MM.1S (cell line): ENCODE data around the gene IL18BP.
A peak's percentile ranks its signal among the peaks of the same experiment; 100 is the strongest.

Source experiments
- DNase-seq: peaks from one replicate; pipeline ENCODE4 v3.0.0-alpha.2; 2015
- H2AFZ ChIP-seq: fragments of 300-600 bp; sonication (generic); 2 replicates; pipeline ENCODE4 v1.6.0; 2016; ENCODE audit warnings: antibody characterized with exemption, low read length
- H3F3A ChIP-seq: fragments of 300-600 bp; sonication (generic); 2 replicates; pipeline ENCODE4 v1.6.1; 2016; ENCODE audit warnings: mild to moderate bottlenecking, antibody characterized with exemption, low read length, moderate library complexity, mixed read lengths; ENCODE audit not compliant: insufficient read depth
- H3K27ac ChIP-seq: fragments of 300-600 bp; sonication (generic); 2 replicates; pipeline ENCODE4 v1.5.1; 2016; ENCODE audit warnings: mild to moderate bottlenecking, low read length
- H3K27me3 ChIP-seq: fragments of 300-600 bp; sonication (generic); replicated peaks from 2 replicates; pipeline ENCODE4 v1.6.0; 2016; ENCODE audit warnings: low read length; ENCODE audit not compliant: insufficient read depth
- H3K36me3 ChIP-seq: fragments of 300-600 bp; sonication (generic); replicated peaks from 2 replicates; pipeline ENCODE4 v1.6.1; 2016; ENCODE audit warnings: mild to moderate bottlenecking, low read length, mixed read lengths; ENCODE audit not compliant: insufficient read depth
- H3K4me1 ChIP-seq: fragments of 300-600 bp; sonication (generic); 2 replicates; pipeline ENCODE4 v1.6.1; 2016; ENCODE audit warnings: low read length, mixed read lengths
- H3K4me2 ChIP-seq: fragments of 300-600 bp; sonication (generic); 2 replicates; pipeline ENCODE4 v1.6.0; 2016; ENCODE audit warnings: low read depth, low read length
- H3K4me3 ChIP-seq: fragments of 300-600 bp; sonication (generic); 2 replicates; pipeline ENCODE4 v1.5.1; 2016; ENCODE audit warnings: low read length, mixed read lengths
- H3K79me2 ChIP-seq: fragments of 300-600 bp; sonication (generic); 2 replicates; pipeline ENCODE4 v1.6.1; 2016; ENCODE audit warnings: mixed run types, low read length, mixed read lengths
- H3K9ac ChIP-seq: fragments of 300-600 bp; sonication (generic); 2 replicates; pipeline ENCODE4 v1.6.1; 2016; ENCODE audit warnings: low read length, mixed read lengths
- H3K9me2 ChIP-seq: fragments of 300-600 bp; sonication (generic); replicated peaks from 2 replicates; pipeline ENCODE4 v1.6.1; 2016; ENCODE audit warnings: mild to moderate bottlenecking, low read length, mixed read lengths; ENCODE audit not compliant: insufficient read depth
- H3K9me3 ChIP-seq: fragments of 300-600 bp; sonication (generic); replicated peaks from 2 replicates; pipeline ENCODE4 v1.6.1; 2016; ENCODE audit warnings: mild to moderate bottlenecking, low read length, mixed read lengths; ENCODE audit not compliant: insufficient read depth
- H4K20me1 ChIP-seq: fragments of 300-600 bp; sonication (generic); 2 replicates; pipeline ENCODE4 v1.6.1; 2016; ENCODE audit warnings: mild to moderate bottlenecking, low read length, moderate library complexity, mixed read lengths; ENCODE audit not compliant: insufficient read depth
- CTCF ChIP-seq: fragments of 300-600 bp; sonication (generic); IDR thresholded peaks from 2 replicates; pipeline ENCODE4 v1.5.1; 2016; ENCODE audit warnings: antibody characterized with exemption, low read length, mixed read lengths
- EZH2 ChIP-seq: fragments of 300-600 bp; sonication (generic); optimal IDR thresholded peaks from 2 replicates; pipeline ENCODE3; 2017; ENCODE audit warnings: low read depth, mild to moderate bottlenecking, antibody characterized with exemption, low read length, mixed read lengths
- EZH2phosphoT487 ChIP-seq: fragments of 300-600 bp; sonication (generic); IDR thresholded peaks from 2 replicates; pipeline ENCODE4 v1.6.1; 2018; ENCODE audit warnings: antibody characterized with exemption, low read length

The IL18BP gene

GRCh38 chr11:72037554-72038311, 39.0 kb downstream of the IL18BP start:
- peak overlapping the region; percentile 74; the same call in 1 of the 2 replicates for H3K4me2 ChIP-seq

GRCh38 chr11:72038491-72038890, 39.8 kb downstream of the IL18BP start:
- H3K27ac ChIP-seq = peak overlapping the region; percentile 13; the same call in 1 of the 2 replicates
- no peaks in the 10 kb centered on the region for H3K9me2 ChIP-seq
- no peak for TF ChIP-seq CTCF
- no peak for TF ChIP-seq EZH2
- TF ChIP-seq EZH2phosphoT487 = no peak
- no peak overlapping the region for H2AFZ ChIP-seq
- H3K36me3 ChIP-seq = peaks cover 4% of the 10 kb centered on the region; the same call in 1 of the 2 replicates
- peaks cover 95% of the 10 kb centered on the region for H3K79me2 ChIP-seq
- peaks cover 13% of the 10 kb centered on the region for H3F3A ChIP-seq
- peaks cover 29% of the 10 kb centered on the region for H3K4me1 ChIP-seq
- no peaks in the 10 kb centered on the region for H3K27me3 ChIP-seq
- no peak overlapping the region for H3K4me3 ChIP-seq
- H3K9me3 ChIP-seq = no peaks in the 10 kb centered on the region
- H4K20me1 ChIP-seq = 0 out of 2 replicates have a peak, but pooled peaks cover 3% of the 10 kb centered on the region
- H3K4me2 ChIP-seq = peak overlapping the region; percentile 74; the same call in 1 of the 2 replicates
- no peak overlapping the region for H3K9ac ChIP-seq
- DNase-seq = no peak

More at GRCh38 chr11:72037554-72038311, 39.0 kb downstream of the IL18BP start:
- peak overlapping the region; percentile 13; the same call in 1 of the 2 replicates for H3K27ac ChIP-seq
- H2AFZ ChIP-seq = no peak overlapping the region
- H3K4me3 ChIP-seq = no peak overlapping the region
- H3K9ac ChIP-seq = no peak overlapping the region
- H3K9me3 ChIP-seq = no peaks in the 10 kb centered on the region
- peaks cover 92% of the 10 kb centered on the region for H3K79me2 ChIP-seq
- H4K20me1 ChIP-seq = 0 out of 2 replicates have a peak, but pooled peaks cover 3% of the 10 kb centered on the region
- no peaks in the 10 kb centered on the region for H3K9me2 ChIP-seq
- peaks cover 4% of the 10 kb centered on the region; the same call in 1 of the 2 replicates for H3K36me3 ChIP-seq
- H3K27me3 ChIP-seq = no peaks in the 10 kb centered on the region
- DNase-seq = no peak
- peaks cover 13% of the 10 kb centered on the region for H3F3A ChIP-seq
- TF ChIP-seq CTCF (no peak), EZH2 (no peak)
- H3K4me1 ChIP-seq = peaks cover 29% of the 10 kb centered on the region

- H3K27ac ChIP-seq = no peak overlapping the region
- H3K4me2 ChIP-seq = peak overlapping the region; percentile 74
- H3K79me2 ChIP-seq = peaks cover 95% of the 10 kb centered on the region
- no peak overlapping the region for H2AFZ ChIP-seq
- H3K27me3 ChIP-seq = no peaks in the 10 kb centered on the region
- H3K36me3 ChIP-seq = no peaks in the 10 kb centered on the region; the same call in 1 of the 2 replicates
- no peaks in the 10 kb centered on the region for H3K9me2 ChIP-seq
- no peak overlapping the region for H3K9ac ChIP-seq
- DNase-seq = no peak
- H4K20me1 ChIP-seq = 0 out of 2 replicates have a peak, but pooled peaks cover 3% of the 10 kb centered on the region
- peaks cover 26% of the 10 kb centered on the region for H3K4me1 ChIP-seq
- no peak overlapping the region for H3K4me3 ChIP-seq
- H3F3A ChIP-seq = peaks cover 13% of the 10 kb centered on the region
- no peaks in the 10 kb centered on the region for H3K9me3 ChIP-seq
- no peak for TF ChIP-seq CTCF
- no peak for TF ChIP-seq EZH2
- TF ChIP-seq EZH2phosphoT487 = no peak
Observed at GRCh38 chr11:72039031-72039855, 40.5 kb downstream of the IL18BP start.
